Hematopoietic multipotent progenitor cell treated with erythropoietin and hydrocortisone succinate and interleukin-3 and kit ligand, for 4 days (in vitro differentiated cells): ENCODE measurements around the gene BCS1L.
A peak's percentile ranks its signal among the peaks of the same experiment; 100 is the strongest.

Experiments used
- DNase-seq: peaks from one replicate; pipeline ENCODE4 v3.0.0-alpha.2; 2015

The BCS1L gene

GRCh38 chr2:218662377-218662776, 2.9 kb downstream of the BCS1L start:
- DNase-seq: no peak

- DNase-seq: no peak
These were observed 3.3 kb downstream of the BCS1L start for GRCh38 chr2:218662827-218663226.

- DNase-seq: no peak
These were observed 4.4 kb downstream of the BCS1L start for GRCh38 chr2:218663901-218664300.

- no peak for DNase-seq
These were observed 5.2 kb downstream of the BCS1L start for GRCh38 chr2:218664653-218665052.

- DNase-seq: peak; percentile 33
These were observed 11.7 kb downstream of the BCS1L start for GRCh38 chr2:218671097-218671653.

GRCh38 chr2:218671654-218672566, 12.4 kb downstream of the BCS1L start, which contains the start of the genes RNF25 and STK36:
Gene RNF25, minus strand, starts transcription at chr2:218672002. Its CDS starts 32 bp downstream, at chr2:218671970.
Gene STK36, plus strand, starts transcription at chr2:218672086. Its CDS starts 744 bp downstream, at chr2:218672830.
- peak; percentile 96 for DNase-seq

- no peak for DNase-seq
These were observed 19.6 kb downstream of the BCS1L start for GRCh38 chr2:218679119-218679518.

GRCh38 chr2:218680061-218680460, 20.6 kb downstream of the BCS1L start:
- DNase-seq: no peak

GRCh38 chr2:218687400-218688060, 28.0 kb downstream of the BCS1L start:
- DNase-seq: peak; percentile 93

GRCh38 chr2:218691234-218691633, 31.8 kb downstream of the BCS1L start:
- no peak for DNase-seq

GRCh38 chr2:218694405-218695145, 35.1 kb downstream of the BCS1L start:
- DNase-seq: no peak

- no peak for DNase-seq
These were observed 39.4 kb downstream of the BCS1L start for GRCh38 chr2:218698885-218699284.

GRCh38 chr2:218701806-218702205, 42.3 kb downstream of the BCS1L start:
- DNase-seq: no peak

- DNase-seq: no peak
These were observed 43.9 kb downstream of the BCS1L start for GRCh38 chr2:218703341-218703740.

GRCh38 chr2:218708086-218708485, 48.6 kb downstream of the BCS1L start:
- DNase-seq: no peak

GRCh38 chr2:218709908-218710307, 50.4 kb downstream of the BCS1L start:
- no peak for DNase-seq

GRCh38 chr2:218710334-218710686, 50.8 kb downstream of the BCS1L start:
- DNase-seq: no peak

GRCh38 chr2:218710687-218711549, 51.4 kb downstream of the BCS1L start, which contains the start of gene TTLL4:
Gene TTLL4, plus strand, starts transcription at chr2:218710835. Its CDS starts 26,842 bp downstream, at chr2:218737677.
- DNase-seq: peak; percentile 99

GRCh38 chr2:218711550-218711929, 52.1 kb downstream of the BCS1L start:
- DNase-seq: peak; percentile 31
